WTC11 (cell line): ENCODE results near the gene AIG1. TPM values are rescaled to one million over a fixed set of nuclear protein-coding genes. Genes with fewer than 3 reads are reported as not detected.
A peak's percentile ranks its signal among the peaks of the same experiment; 100 is the strongest.

ENCODE experiments used
- ATAC-seq: fragments of 200-7000 bp; cut with Tn5 transposase; 2 replicates; pipeline ENCODE4 v1.10.0; 2021; ENCODE audit warnings: mild to moderate bottlenecking, moderate library complexity
- CTCF ChIA-PET: fragments of 300-600 bp; sonication (Branson Sonifier 250); formaldehyde crosslinking; loops from one replicate; lab custom pipeline; 2021; ENCODE audit warnings: antibody characterized with exemption; lab: Charles Lee
- POLR2A ChIA-PET: fragments of 350-600 bp; sonication (Branson Sonifier 250); formaldehyde crosslinking; loops from one replicate; lab custom pipeline; 2021; ENCODE audit warnings: antibody characterized with exemption; lab: Charles Lee
- DNase-seq: peaks from one replicate; pipeline ENCODE4 v3.0.0; 2021; ENCODE audit warnings: low spot score
- H3K27ac Mint-ChIP-seq: 2 replicates; pipeline ENCODE4 v1.8.0; 2021; ENCODE audit warnings: mixed read lengths
- H3K27me3 Mint-ChIP-seq: 2 replicates; pipeline ENCODE4 v1.8.0; 2021; ENCODE audit warnings: low read depth, mild to moderate bottlenecking, moderate library complexity, mixed read lengths
- H3K36me3 Mint-ChIP-seq: 2 replicates; pipeline ENCODE4 v1.8.0; 2021; ENCODE audit warnings: mixed read lengths
- H3K4me1 Mint-ChIP-seq: 2 replicates; pipeline ENCODE4 v1.8.0; 2022; ENCODE audit warnings: mixed read lengths
- H3K4me3 Mint-ChIP-seq: 2 replicates; pipeline ENCODE4 v1.8.0; 2021; ENCODE audit warnings: mild to moderate bottlenecking, moderate library complexity, mixed read lengths
- H3K9me3 Mint-ChIP-seq: 2 replicates; pipeline ENCODE4 v1.8.0; 2021; ENCODE audit warnings: mixed read lengths
- ATF2 ChIP-seq: sonication (generic); formaldehyde crosslinking; IDR thresholded peaks from 2 replicates; pipeline ENCODE4 v1.8.1; 2022; ENCODE audit warnings: low read depth, missing genetic modification reagents, borderline replicate concordance
- CTCF ChIP-seq: fragments of 200-600 bp; IDR thresholded peaks from 2 replicates; pipeline ENCODE4 v1.8.0; 2022; ENCODE audit warnings: antibody characterized with exemption
- E2F1 ChIP-seq: sonication (generic); formaldehyde crosslinking; IDR thresholded peaks from 2 replicates; pipeline ENCODE4 v1.8.0; 2022; ENCODE audit warnings: mild to moderate bottlenecking, missing genetic modification reagents
- NR2C2 ChIP-seq: sonication (generic); formaldehyde crosslinking; IDR thresholded peaks from 2 replicates; pipeline ENCODE4 v1.8.0; 2022; ENCODE audit warnings: mild to moderate bottlenecking, missing genetic modification reagents
- PRRX2 ChIP-seq: fragments of 250-450 bp; sonication (Bioruptor Pico); IDR thresholded peaks from 2 replicates; pipeline ENCODE4 v1.8.0; 2021; ENCODE audit warnings: mild to moderate bottlenecking
- RORB ChIP-seq: fragments of 250-450 bp; sonication (Bioruptor Pico); IDR thresholded peaks from 2 replicates; pipeline ENCODE4 v1.9.0; 2021; ENCODE audit warnings: mild to moderate bottlenecking
- STAT6 ChIP-seq: sonication (generic); formaldehyde crosslinking; conservative IDR thresholded peaks from 2 replicates; pipeline ENCODE4 v1.8.1; 2023; ENCODE audit warnings: mild to moderate bottlenecking, low read depth, missing genetic modification reagents, moderate library complexity
- USF2 ChIP-seq: sonication (generic); formaldehyde crosslinking; IDR thresholded peaks from 2 replicates; pipeline ENCODE4 v1.8.1; 2023; ENCODE audit warnings: mild to moderate bottlenecking, missing genetic modification reagents, moderate library complexity
- ZNF416 ChIP-seq: fragments of 250-450 bp; sonication (Bioruptor Pico); IDR thresholded peaks from 2 replicates; pipeline ENCODE4 v1.9.0; 2021; ENCODE audit warnings: mild to moderate bottlenecking, inconsistent platforms
- ZNF532 ChIP-seq: fragments of 250-450 bp; sonication (Bioruptor Pico); IDR thresholded peaks from 2 replicates; pipeline ENCODE4 v1.9.0; 2021; ENCODE audit warnings: mild to moderate bottlenecking, borderline replicate concordance
- ZNF671 ChIP-seq: fragments of 250-450 bp; sonication (Bioruptor Pico); IDR thresholded peaks from 2 replicates; pipeline ENCODE4 v1.8.0; 2021; ENCODE audit warnings: mild to moderate bottlenecking
- total RNA-seq: library from RNA; stranded (reverse); gene quantifications from 3 replicates; pipeline ENCODE4 v1.2.3, GENCODE V29; 2021
- TF ChIP-seq, protein P1 (sequence below): fragments of 250-450 bp; sonication (Bioruptor Pico); IDR thresholded peaks from 2 replicates; pipeline ENCODE4 v1.9.0; 2021; ENCODE audit warnings: mild to moderate bottlenecking
- TF ChIP-seq, protein P2 (sequence below): sonication (generic); formaldehyde crosslinking; IDR thresholded peaks from 2 replicates; pipeline ENCODE4 v1.8.1; 2023; ENCODE audit warnings: mild to moderate bottlenecking, missing genetic modification reagents
- TF ChIP-seq, protein P3 (sequence below): sonication (generic); formaldehyde crosslinking; IDR thresholded peaks from 2 replicates; pipeline ENCODE4 v1.8.0; 2022; ENCODE audit warnings: mild to moderate bottlenecking, missing genetic modification reagents

Gene AIG1
- total RNA-seq, 1 experiment from 2014 or later, result 38.8 TPM

GRCh38 chr6:143155681-143156080 is 95.0 kb downstream of the AIG1 start (continued):
- TF ChIP-seq E2F1 (CRISPR knock-in tag) (no peak), RORB (CRISPR knock-in tag) (no peak), CTCF (no peak), STAT6 (CRISPR knock-in tag) (no peak), ZNF416 (CRISPR knock-in tag) (no peak), USF2 (no peak)
- TF ChIP-seq, protein P1, sequence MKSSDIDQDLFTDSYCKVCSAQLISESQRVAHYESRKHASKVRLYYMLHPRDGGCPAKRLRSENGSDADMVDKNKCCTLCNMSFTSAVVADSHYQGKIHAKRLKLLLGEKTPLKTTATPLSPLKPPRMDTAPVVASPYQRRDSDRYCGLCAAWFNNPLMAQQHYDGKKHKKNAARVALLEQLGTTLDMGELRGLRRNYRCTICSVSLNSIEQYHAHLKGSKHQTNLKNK (CRISPR knock-in tag), result no peak

- 0 out of 2 replicates have a peak, but pooled peaks have one; percentile 22 for ATAC-seq
- no peak for TF ChIP-seq ATF2
- TF ChIP-seq PRRX2 (CRISPR knock-in tag), result no peak
- no peak for TF ChIP-seq USF2
- TF ChIP-seq NR2C2, result no peak
- Mint-ChIP-seq H3K4me3 (no peak overlapping the region), H3K27me3 (no peaks in the 10 kb centered on the region), H3K27ac (no peak overlapping the region), H3K4me1 (no peaks in the 10 kb centered on the region), H3K36me3 (no peaks in the 10 kb centered on the region), H3K9me3 (no peaks in the 10 kb centered on the region)
- CTCF ChIA-PET, result interaction anchor here (1.6 kb wide), 1 partner anchor 19 kb away, joined by 5 read pairs; no protein-coding TSS in a partner anchor
- no peak for DNase-seq
- POLR2A ChIA-PET, result no interaction called here
These were observed 96.4 kb downstream of the AIG1 start for GRCh38 chr6:143157131-143157530.

- Mint-ChIP-seq H3K36me3 (no peaks in the 10 kb centered on the region), H3K27me3 (no peaks in the 10 kb centered on the region), H3K27ac (no peak overlapping the region), H3K4me1 (peaks cover 4% of the 10 kb centered on the region; the same call in 1 of the 2 replicates), H3K4me3 (no peak overlapping the region), H3K9me3 (no peaks in the 10 kb centered on the region)
- CTCF ChIA-PET, result interaction anchor here (0.5 to 1.6 kb wide), 2 partner anchors 18 to 431 kb away, joined by 3 to 5 read pairs; no protein-coding TSS in a partner anchor
- DNase-seq (no peak), ATAC-seq (no peak)
- POLR2A ChIA-PET, result no interaction called here
- no peak for TF ChIP-seq CTCF
- no peak for TF ChIP-seq ZNF532 (CRISPR knock-in tag)
- TF ChIP-seq, protein P2, sequence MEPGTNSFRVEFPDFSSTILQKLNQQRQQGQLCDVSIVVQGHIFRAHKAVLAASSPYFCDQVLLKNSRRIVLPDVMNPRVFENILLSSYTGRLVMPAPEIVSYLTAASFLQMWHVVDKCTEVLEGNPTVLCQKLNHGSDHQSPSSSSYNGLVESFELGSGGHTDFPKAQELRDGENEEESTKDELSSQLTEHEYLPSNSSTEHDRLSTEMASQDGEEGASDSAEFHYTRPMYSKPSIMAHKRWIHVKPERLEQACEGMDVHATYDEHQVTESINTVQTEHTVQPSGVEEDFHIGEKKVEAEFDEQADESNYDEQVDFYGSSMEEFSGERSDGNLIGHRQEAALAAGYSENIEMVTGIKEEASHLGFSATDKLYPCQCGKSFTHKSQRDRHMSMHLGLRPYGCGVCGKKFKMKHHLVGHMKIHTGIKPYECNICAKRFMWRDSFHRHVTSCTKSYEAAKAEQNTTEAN (CRISPR knock-in tag), result no peak
- TF ChIP-seq, protein P3, sequence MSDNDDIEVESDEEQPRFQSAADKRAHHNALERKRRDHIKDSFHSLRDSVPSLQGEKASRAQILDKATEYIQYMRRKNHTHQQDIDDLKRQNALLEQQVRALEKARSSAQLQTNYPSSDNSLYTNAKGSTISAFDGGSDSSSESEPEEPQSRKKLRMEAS, result no peak
- no peak for TF ChIP-seq ZNF671 (CRISPR knock-in tag)
These were observed 97.5 kb downstream of the AIG1 start for GRCh38 chr6:143158113-143158581.
